A549 (cell line): ENCODE results near the gene FAM227B.

Source experiments
- BHLHE40 ChIP-seq: IDR thresholded peaks from 2 replicates; pipeline ENCODE4 v1.6.1; 2012; ENCODE audit warnings: low read depth, low read length, inconsistent platforms
- CTCF ChIP-seq: fragments of >200 bp; sonication (Bioruptor Twin); formaldehyde crosslinking; IDR thresholded peaks from 3 replicates; pipeline ENCODE4 v1.5.1; 2016
- FOXS1 ChIP-seq: fragments of 250-450 bp; sonication (Bioruptor Pico); IDR thresholded peaks from 2 replicates; pipeline ENCODE4 v1.5.0; 2020; ENCODE audit warnings: mild to moderate bottlenecking, moderate library complexity
- HDAC2 ChIP-seq: fragments of 200-600 bp; sonication (generic); IDR thresholded peaks from 2 replicates; pipeline ENCODE4 v1.6.1; 2016
- JUNB ChIP-seq: fragments of >200 bp; sonication (Bioruptor Twin); formaldehyde crosslinking; IDR thresholded peaks from 2 replicates; pipeline ENCODE4 v1.6.1; 2016
- MYC ChIP-seq: IDR thresholded peaks from 2 replicates; pipeline ENCODE4 v1.6.1; 2012; ENCODE audit warnings: mild to moderate bottlenecking, inconsistent platforms, low read length, improper control_type of control experiment, borderline replicate concordance
- POLR2A ChIP-seq: IDR thresholded peaks from 2 replicates; pipeline ENCODE4 v1.6.1; 2012; ENCODE audit warnings: mild to moderate bottlenecking, low read length
- RAD21 ChIP-seq, 2 experiments: fragments of >200 bp in 1 of 2; sonication (Bioruptor Twin) in 1 of 2; formaldehyde crosslinking in 1 of 2; IDR thresholded peaks in 1 of 2; conservative IDR thresholded peaks in 1 of 2; 2 replicates in 1 of 2; 3 replicates in 1 of 2; pipeline ENCODE4 v1.6.1; 2012 to 2018; ENCODE audit warnings: inconsistent platforms in 1 of 2
- RARB ChIP-seq: fragments of 250-450 bp; sonication (Bioruptor Pico); IDR thresholded peaks from 2 replicates; pipeline ENCODE4 v1.8.0; 2021; ENCODE audit warnings: mild to moderate bottlenecking, moderate library complexity
- SREBF2 ChIP-seq: fragments of 450-650 bp; IDR thresholded peaks from 2 replicates; pipeline ENCODE4 v1.6.1; 2014; ENCODE audit warnings: mild to moderate bottlenecking, moderate library complexity
- ZFP36 ChIP-seq: fragments of 450-650 bp; IDR thresholded peaks from 2 replicates; pipeline ENCODE4 v1.6.1; 2014; ENCODE audit warnings: borderline replicate concordance; ENCODE audit not compliant: partially characterized antibody
- ZSCAN20 ChIP-seq: fragments of 250-450 bp; sonication (Bioruptor Pico); IDR thresholded peaks from 2 replicates; pipeline ENCODE4 v1.8.0; 2022; ENCODE audit warnings: mild to moderate bottlenecking, moderate library complexity

GRCh38 chr15:49538520-49538919, 82.1 kb downstream of the FAM227B start:
- TF ChIP-seq POLR2A: no peak
- TF ChIP-seq CTCF: no peak
- TF ChIP-seq RARB (CRISPR knock-in tag): no peak
- TF ChIP-seq SREBF2: no peak
- no peak for TF ChIP-seq JUNB
- no peak for TF ChIP-seq ZSCAN20 (CRISPR knock-in tag)
- TF ChIP-seq RAD21 (conservative IDR thresholded peaks at IDR 0.05 in 1 of 2, IDR thresholded peaks at IDR 0.05 in 1 of 2): no peak
- no peak for TF ChIP-seq BHLHE40
- TF ChIP-seq FOXS1 (CRISPR knock-in tag): no peak
- TF ChIP-seq ZFP36: no peak
- TF ChIP-seq MYC: no peak
- no peak for TF ChIP-seq HDAC2
